Activated T-cell treated with anti-CD3 and anti-CD28 coated beads, Interleukin-2, amount 50 U/mL, for 1 hour (primary cell): ENCODE data around the gene WLS.
"Not testable (repeated sequence)": the region's sequence is repeated elsewhere in the genome, so short reads cannot be mapped to it uniquely, and the experiment has no call there.

ENCODE experiments used
- DNase-seq: peaks from one replicate; pipeline ENCODE4 v3.0.0-alpha.2; 2020

WLS gene

GRCh38 chr1:68232289-68233148 is at the start of gene WLS:
Gene WLS (minus strand): TSS chr1:68232523. CDS start chr1:68232299, 224 bp downstream.
- no peak for DNase-seq

- no peak for DNase-seq
These were observed 48.0 kb upstream of the WLS start for GRCh38 chr1:68280286-68280685.

- no peak for DNase-seq
These were observed 47.5 kb upstream of the WLS start for GRCh38 chr1:68279846-68280245.

- DNase-seq = no peak
These were observed 45.9 kb upstream of the WLS start for GRCh38 chr1:68278221-68278620.

- DNase-seq = no peak
These were observed 44.1 kb upstream of the WLS start for GRCh38 chr1:68276448-68276847.

GRCh38 chr1:68273530-68273929 is 41.2 kb upstream of the WLS start:
- DNase-seq = no peak

- no peak for DNase-seq
These were observed 39.3 kb upstream of the WLS start for GRCh38 chr1:68271596-68271995.

- no peak for DNase-seq
These were observed 38.6 kb upstream of the WLS start for GRCh38 chr1:68270951-68271350.

- no peak for DNase-seq
These were observed 37.5 kb upstream of the WLS start for GRCh38 chr1:68269637-68270430.

- no peak for DNase-seq
These were observed 36.7 kb upstream of the WLS start for GRCh38 chr1:68268896-68269483.

GRCh38 chr1:68256824-68257223 is 24.5 kb upstream of the WLS start:
- DNase-seq = not testable (repeated sequence)

GRCh38 chr1:68255301-68255700 is 23.0 kb upstream of the WLS start:
- DNase-seq = no peak

GRCh38 chr1:68254667-68255226 is 22.4 kb upstream of the WLS start:
- DNase-seq = no peak

GRCh38 chr1:68237040-68237439 is 4.7 kb upstream of the WLS start:
- no peak for DNase-seq

GRCh38 chr1:68234094-68234493 is 1.8 kb upstream of the WLS start:
- no peak for DNase-seq

GRCh38 chr1:68233202-68233601 is 879 bp upstream of the WLS start:
- no peak for DNase-seq

- no peak for DNase-seq
These were observed 565 bp downstream of the WLS start for GRCh38 chr1:68231627-68232288.

- no peak for DNase-seq
These were observed 1.3 kb downstream of the WLS start for GRCh38 chr1:68230901-68231626.

- DNase-seq = no peak
These were observed 1.9 kb downstream of the WLS start for GRCh38 chr1:68230484-68230802.

GRCh38 chr1:68229650-68230483 is 2.5 kb downstream of the WLS start:
- DNase-seq = no peak

- DNase-seq = no peak
These were observed 3.5 kb downstream of the WLS start for GRCh38 chr1:68228851-68229250.
